IPS-11a (cell line): ENCODE data around the gene FGD6.
A peak's percentile ranks its signal among the peaks of the same experiment; 100 is the strongest.
"Not testable (repeated sequence)": the region's sequence is repeated elsewhere in the genome, so short reads cannot be mapped to it uniquely, and the experiment has no call there.

Experiments
- H3K4me3 ChIP-seq: one replicate; pipeline ENCODE4 v1.5.1; 2013; ENCODE audit warnings: low read depth, low read length, control low read depth

FGD6 gene

DNA sequence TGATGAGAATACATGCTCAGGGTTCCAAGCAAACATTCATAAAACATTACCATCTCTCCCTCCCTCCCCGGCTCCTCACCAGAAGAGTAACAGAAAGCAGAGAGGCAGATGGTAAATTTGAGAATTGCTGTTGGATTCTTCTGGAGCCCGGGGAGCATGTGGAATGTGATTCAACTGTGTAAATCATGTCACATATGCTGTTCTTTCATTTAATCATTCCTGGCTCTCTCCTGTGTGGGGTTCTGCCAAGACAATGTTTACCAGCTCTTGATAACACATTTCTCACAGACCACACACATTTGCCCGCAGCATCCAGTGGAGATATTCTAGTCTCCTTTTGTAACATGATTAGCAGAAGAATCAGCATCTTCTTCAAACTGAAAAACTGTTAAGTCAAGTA is 120.4 kb downstream of the FGD6 start:
- no peak overlapping the region for H3K4me3 ChIP-seq

DNA sequence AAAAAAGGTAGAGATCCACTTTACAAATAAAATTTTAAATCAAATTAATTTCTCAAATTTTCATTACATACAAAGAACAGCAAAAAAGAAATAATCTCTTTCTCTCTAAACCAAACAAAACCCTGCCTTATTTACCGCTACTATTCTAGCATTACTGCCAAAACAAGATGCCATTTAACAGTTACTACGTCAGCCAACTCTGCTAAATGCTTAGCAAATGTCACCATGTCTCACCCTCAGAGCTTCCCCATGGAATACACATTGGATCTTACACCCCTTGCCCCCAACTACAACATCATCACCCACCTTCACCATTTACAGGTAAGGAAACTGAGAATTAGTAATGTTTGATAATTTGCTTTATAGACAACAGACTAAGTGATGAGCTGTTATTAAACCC is 120.9 kb downstream of the FGD6 start:
- H3K4me3 ChIP-seq: no peak overlapping the region

DNA sequence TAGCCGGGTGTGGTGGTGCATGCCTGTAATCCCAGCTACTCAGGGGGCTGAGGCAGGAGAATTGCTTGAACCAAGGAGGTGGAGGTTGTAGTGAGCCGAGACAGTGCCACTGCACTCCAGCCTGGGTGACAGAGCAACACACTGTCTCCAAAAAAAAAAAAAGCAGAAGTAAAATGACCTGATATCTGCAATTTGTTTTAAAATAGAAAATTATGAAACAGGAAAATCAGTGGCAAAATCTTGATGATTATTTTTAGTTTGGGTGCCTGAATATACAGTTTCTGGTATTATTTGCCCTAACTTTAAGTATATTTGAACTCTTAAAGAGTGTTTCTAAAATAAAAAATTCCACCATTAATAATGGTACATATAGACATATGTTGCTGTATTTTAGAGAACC is 121.4 kb downstream of the FGD6 start:
- H3K4me3 ChIP-seq: not testable (repeated sequence)

- H3K4me3 ChIP-seq: no peak overlapping the region
Measured at GRCh38 chr12:95089462-95089861, 127.8 kb downstream of the FGD6 start.

DNA sequence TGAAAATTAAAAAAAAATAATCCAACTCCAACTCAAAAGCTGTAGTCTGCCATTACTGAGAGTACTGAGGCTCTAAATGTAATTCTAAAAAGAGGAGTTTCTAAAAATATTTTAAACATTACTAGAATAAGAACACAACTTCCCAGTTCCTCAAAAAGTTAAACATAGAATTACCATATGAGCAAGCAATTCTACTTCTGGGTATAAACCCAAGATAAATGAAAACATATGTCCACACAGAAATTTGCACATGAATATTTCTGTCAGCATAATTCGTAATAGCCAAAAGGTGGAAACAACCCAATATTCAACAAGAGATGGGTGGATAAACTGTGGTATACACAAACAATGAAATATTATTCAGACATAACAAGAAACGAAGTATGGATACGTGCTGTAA is 128.9 kb downstream of the FGD6 start:
- H3K4me3 ChIP-seq: no peak overlapping the region

GRCh38 chr12:95085612-95086011 is 131.7 kb downstream of the FGD6 start:
- no peak overlapping the region for H3K4me3 ChIP-seq

- H3K4me3 ChIP-seq: no peak overlapping the region
Measured at GRCh38 chr12:95083938-95084337, 133.3 kb downstream of the FGD6 start.

DNA sequence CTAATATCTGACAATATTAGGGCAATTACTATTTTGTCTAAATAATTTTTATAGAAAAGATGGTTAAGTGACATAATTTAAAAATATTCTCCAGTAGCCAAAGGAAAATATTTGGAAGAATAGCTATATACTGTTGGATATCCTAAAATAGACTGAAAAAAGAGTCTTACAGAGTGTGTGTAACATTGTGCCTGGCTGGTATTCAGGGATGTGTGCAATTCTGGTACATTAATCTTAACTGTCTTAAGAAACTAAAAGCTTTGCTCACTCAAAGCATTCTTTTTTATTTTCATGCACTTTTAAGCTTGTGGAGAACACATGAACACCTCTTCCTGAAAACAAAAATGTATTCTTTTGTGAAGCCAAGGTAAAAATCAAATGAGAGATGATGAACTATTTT is 133.8 kb downstream of the FGD6 start:
- H3K4me3 ChIP-seq: no peak overlapping the region

- H3K4me3 ChIP-seq: no peak overlapping the region
Measured at GRCh38 chr12:95077341-95077740, 139.9 kb downstream of the FGD6 start.

GRCh38 chr12:95074766-95075165 is 142.5 kb downstream of the FGD6 start:
- no peak overlapping the region for H3K4me3 ChIP-seq

- peak overlapping the region; percentile 90 for H3K4me3 ChIP-seq
Measured at GRCh38 chr12:95073698-95074520, 143.4 kb downstream of the FGD6 start.

- H3K4me3 ChIP-seq: peak within 1 kb of the TSS; percentile 90
Measured at GRCh38 chr12:95072900-95073697, 144.2 kb downstream of the FGD6 start, which contains the start of gene NR2C1. Gene NR2C1, minus strand, starts transcription at chr12:95073618. Its CDS starts 6,234 bp downstream, at chr12:95067384.

DNA sequence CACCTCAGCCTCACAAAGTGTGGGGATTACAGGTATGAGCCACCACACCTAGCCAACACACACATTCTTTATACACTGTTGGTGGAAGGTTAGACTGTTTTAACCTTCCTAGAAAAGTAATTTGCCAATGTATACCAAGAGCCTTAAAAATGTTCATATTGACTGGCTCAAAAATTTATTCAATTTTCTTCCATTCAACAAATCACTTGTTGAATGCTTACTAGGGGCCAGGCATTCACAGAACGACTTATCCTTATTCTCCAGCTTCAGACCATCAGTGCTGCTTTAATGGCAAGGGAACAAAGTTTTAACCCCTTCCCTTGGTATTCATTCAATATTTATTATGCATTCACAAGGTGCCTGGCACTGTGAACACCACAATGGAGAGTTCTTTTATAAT is 146.9 kb downstream of the FGD6 start:
- no peak overlapping the region for H3K4me3 ChIP-seq

DNA sequence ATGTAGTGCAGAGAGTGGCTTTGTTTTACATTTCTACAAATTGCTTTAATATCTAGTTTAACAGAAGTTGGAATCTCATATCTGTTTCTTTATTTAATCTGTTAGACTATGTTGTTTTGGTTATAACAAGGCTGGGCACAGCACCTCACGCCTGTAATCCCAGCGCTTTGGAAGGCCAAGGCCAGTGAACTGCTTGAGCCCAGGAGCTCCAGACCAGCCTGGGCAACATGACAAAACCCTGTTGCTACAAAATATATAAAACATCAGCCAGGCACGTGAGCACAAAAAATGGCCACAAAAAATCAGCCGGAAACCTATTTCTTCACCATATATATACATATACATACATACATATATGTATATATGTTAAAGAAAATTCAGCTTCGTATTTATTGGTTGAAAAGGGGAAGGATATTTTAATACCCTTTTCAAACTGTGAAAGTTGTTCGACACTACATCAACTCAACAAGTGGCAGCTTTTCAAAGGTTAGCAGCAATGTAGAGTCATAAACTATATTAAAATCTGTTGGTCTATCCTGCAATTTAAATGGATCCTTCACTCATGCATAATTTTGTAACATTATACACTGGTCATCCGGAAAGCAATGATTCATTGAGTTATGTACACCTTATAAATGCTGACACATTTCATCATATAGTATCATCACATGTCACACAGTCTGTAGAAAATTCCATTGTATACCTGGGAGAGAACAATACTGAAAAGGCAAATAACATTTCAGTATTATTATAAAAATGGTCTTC is 151.0 kb downstream of the FGD6 start:
- no peak overlapping the region for H3K4me3 ChIP-seq

DNA sequence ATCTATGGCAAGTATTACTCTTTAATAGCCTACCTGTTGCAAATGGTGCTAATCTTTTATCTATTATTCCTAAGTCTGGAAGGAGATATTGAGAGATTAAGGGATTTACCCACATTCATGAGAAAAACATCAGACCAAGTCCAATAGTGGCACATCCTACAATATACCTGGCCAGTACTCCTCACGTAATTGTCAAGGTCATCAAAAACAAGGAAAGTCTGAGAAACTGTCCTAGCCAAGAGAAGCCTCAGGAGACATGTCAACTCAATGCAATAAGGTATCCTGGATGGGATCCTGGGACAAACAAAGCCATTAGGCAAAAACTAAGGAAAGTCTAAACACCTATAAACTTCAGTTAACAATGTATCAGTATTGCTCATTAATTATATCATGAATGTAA is 156.3 kb downstream of the FGD6 start:
- H3K4me3 ChIP-seq: no peak overlapping the region

- no peak overlapping the region for H3K4me3 ChIP-seq
Measured at GRCh38 chr12:95059984-95060383, 157.3 kb downstream of the FGD6 start.

DNA sequence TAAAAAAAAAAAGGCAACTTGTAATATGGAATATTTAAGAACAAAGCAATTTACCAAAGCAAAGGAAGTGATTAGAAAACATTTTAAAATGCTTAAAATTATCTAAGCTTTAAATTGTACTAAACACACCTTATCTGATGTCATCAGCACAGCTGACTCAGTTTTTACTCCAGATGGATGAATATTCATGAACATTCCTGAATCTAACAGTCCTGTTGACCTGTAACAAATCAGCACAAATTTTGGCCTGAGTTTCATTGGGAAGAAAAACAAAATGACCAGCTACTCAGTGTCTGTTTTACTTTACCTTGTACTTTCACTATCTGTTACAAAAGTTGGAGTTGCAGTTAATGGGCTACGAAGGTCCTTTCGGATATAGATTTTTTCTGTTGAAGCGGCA is 159.8 kb downstream of the FGD6 start:
- H3K4me3 ChIP-seq: no peak overlapping the region

DNA sequence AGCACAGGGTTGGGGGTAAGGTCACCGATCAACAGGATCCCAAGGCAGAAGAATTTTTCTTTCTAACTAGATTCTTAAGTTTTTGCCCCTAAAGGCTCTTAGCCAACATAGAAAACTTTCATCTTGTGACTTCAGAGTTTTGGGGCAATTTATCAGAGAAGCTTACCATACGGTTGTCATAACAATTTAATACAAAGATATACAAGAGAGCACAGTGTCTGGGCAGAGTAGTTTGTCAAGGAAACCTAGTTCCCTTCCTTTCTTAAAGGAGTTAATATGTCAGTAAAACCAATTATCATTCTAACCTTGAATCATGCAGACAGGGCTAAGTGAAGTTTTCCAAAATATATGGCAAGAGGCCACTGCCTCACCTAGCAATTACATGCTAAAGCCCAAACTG is 162.2 kb downstream of the FGD6 start:
- no peak overlapping the region for H3K4me3 ChIP-seq

- H3K4me3 ChIP-seq: no peak overlapping the region
Measured at GRCh38 chr12:95054206-95054605, 163.1 kb downstream of the FGD6 start.

GRCh38 chr12:95051241-95051640 is 166.0 kb downstream of the FGD6 start:
- H3K4me3 ChIP-seq: no peak overlapping the region

- no peak overlapping the region for H3K4me3 ChIP-seq
Measured at GRCh38 chr12:95037906-95038305, 179.4 kb downstream of the FGD6 start.
